ENCODE results near the gene MS4A3.
"Not testable (repeated sequence)": the region's sequence is repeated elsewhere in the genome, so short reads cannot be mapped to it uniquely, and the experiment has no call there.

Gene MS4A3

DNA sequence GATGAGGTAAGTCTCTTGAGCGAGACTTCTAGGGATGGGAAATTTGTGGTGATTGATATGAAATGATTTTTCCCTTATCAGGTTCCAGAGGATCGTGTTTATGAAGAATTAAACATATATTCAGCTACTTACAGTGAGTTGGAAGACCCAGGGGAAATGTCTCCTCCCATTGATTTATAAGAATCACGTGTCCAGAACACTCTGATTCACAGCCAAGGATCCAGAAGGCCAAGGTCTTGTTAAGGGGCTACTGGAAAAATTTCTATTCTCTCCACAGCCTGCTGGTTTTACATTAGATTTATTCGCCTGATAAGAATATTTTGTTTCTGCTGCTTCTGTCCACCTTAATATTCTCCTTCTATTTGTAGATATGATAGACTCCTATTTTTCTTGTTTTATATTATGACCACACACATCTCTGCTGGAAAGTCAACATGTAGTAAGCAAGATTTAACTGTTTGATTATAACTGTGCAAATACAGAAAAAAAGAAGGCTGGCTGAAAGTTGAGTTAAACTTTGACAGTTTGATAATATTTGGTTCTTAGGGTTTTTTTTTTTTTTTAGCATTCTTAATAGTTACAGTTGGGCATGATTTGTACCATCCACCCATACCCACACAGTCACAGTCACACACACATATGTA is 39.1 kb downstream of the MS4A3 start:
- DNase-seq (ENCODE audit: low read depth), result no peak

- DNase-seq (ENCODE audit: low read depth), result no peak
These were observed 40.7 kb downstream of the MS4A3 start for GRCh38 chr11:60097189-60097588.

- DNase-seq (ENCODE audit: low read depth), result no peak
These were observed 42.0 kb downstream of the MS4A3 start for GRCh38 chr11:60098508-60098907.

GRCh38 chr11:60100516-60100915 is 44.1 kb downstream of the MS4A3 start:
- DNase-seq (ENCODE audit: low read depth), result no peak

- not testable (repeated sequence) for DNase-seq (ENCODE audit: low read depth)
These were observed 44.9 kb downstream of the MS4A3 start for GRCh38 chr11:60101368-60101767.

DNA sequence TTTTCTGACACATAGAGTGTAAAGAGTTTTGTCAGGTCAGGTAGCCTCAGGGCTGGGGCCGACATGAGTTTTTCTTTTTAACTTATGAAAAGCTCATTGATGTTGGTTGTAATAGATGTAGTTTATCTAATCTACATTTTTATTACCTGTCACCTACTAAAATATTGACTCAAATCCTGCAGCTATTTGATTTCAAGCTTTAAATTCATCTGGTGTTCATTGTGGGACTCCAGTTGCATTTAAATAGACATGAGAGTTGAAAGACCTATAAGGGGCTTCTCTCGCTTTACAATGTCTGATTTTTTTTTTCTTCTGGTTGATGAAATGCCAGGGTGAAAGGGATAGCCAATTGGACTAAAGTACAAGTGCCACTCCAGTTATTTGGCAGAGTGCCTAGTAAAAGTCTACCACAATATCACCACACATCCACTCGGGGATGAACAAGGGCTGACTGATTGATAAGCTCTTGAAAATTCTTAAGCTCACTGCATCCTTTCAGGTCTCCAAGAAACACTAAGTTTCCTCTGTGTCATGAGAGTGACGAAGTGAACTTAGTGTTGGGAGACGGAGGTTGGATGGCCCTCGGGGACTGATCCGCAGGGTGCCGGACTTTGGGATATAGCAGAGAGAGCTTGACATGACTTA is 48.1 kb downstream of the MS4A3 start:
- DNase-seq (ENCODE audit: low read depth), result not testable (repeated sequence)

- not testable (repeated sequence) for DNase-seq (ENCODE audit: low read depth)
These were observed 52.2 kb downstream of the MS4A3 start for GRCh38 chr11:60108631-60109030.

- DNase-seq (ENCODE audit: low read depth), result no peak
These were observed 55.3 kb downstream of the MS4A3 start for GRCh38 chr11:60111793-60112192.

DNA sequence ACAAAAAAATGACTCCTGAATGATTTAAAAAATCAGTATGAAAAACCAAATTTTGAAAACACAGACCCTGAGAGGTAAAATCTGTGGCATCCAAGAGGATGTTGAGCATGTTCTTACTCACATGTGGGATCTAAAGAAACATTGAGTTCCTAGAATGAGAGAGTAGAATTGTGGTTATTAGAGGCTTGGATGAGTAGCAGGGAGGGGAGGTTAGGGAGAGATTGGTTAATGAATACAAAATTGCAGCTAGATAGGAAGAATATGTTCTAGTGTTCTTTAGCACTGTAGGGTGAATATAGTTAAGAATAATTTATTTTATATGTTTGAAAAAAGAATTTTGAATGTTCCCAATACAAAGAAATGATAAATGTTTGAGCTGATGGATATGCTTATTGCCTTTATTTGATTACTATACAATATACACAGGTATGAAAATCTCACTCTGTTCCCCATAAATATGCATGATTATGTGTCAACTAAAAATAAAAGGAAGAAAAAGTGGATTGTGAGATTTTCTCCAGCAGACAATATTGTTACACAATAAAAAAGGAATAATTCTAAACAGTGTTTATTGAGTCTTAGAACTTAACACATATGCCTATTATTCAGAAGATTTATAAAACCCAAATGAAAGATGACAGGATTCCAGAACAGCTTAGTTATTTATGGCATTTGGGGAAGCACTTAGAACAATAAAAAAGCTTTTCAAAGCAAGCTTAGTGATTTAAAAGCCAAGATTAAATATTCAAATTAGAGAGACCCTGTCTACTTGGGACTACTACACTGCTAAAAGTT is 60.7 kb downstream of the MS4A3 start:
- DNase-seq (ENCODE audit: low read depth), result no peak

- DNase-seq (ENCODE audit: low read depth), result no peak
These were observed 61.9 kb downstream of the MS4A3 start for GRCh38 chr11:60118338-60118737.

- no peak for DNase-seq (ENCODE audit: low read depth)
These were observed 63.2 kb downstream of the MS4A3 start for GRCh38 chr11:60119710-60120109.
